Psoas muscle (tissue), 8 donors: Measurements from ENCODE around the gene SLC5A10. TPM values are rescaled to one million over a fixed set of nuclear protein-coding genes. Genes with fewer than 3 reads are reported as not detected.

Experiments used
- ATAC-seq, 4 donors: fragments of 200-7000 bp; cut with Tn5 transposase; one replicate each; pipeline ENCODE4 v1.9.1; 2020; ENCODE audit warnings: moderate library complexity in 3 of 4, mild to moderate bottlenecking in 2 of 4
- DNase-seq, 2 donors: peaks; one replicate each; pipeline ENCODE4 v3.0.0-alpha.2; 2020
- H3K27ac ChIP-seq: fragments of 200-600 bp; one replicate; pipeline ENCODE4 v1.8.0; 2022
- H3K27me3 ChIP-seq, 3 donors: fragments of 200-600 bp in 1 of 3; one replicate each; pipeline versions ENCODE4 v1.6.1 to v1.8.0; 2013 to 2022; ENCODE audit warnings: low read length in 2 of 3, mild to moderate bottlenecking in 2 of 3, moderate library complexity in 1 of 3; ENCODE audit not compliant: insufficient read depth in 3 of 3
- H3K36me3 ChIP-seq, 2 donors: fragments of 200-600 bp in 1 of 2; one replicate each; pipeline versions ENCODE4 v1.6.1 to v1.8.0; 2013 to 2022; ENCODE audit warnings: low read depth in 1 of 2, mild to moderate bottlenecking in 1 of 2, moderate library complexity in 1 of 2; ENCODE audit not compliant: insufficient read depth in 1 of 2
- H3K4me1 ChIP-seq: fragments of 200-600 bp; one replicate; pipeline ENCODE4 v1.8.0; 2022
- H3K4me3 ChIP-seq: fragments of 200-600 bp; one replicate; pipeline ENCODE4 v1.8.0; 2022; ENCODE audit warnings: mild to moderate bottlenecking
- H3K9me3 ChIP-seq: fragments of 200-600 bp; one replicate; pipeline ENCODE4 v1.8.0; 2022
- whole genome bisulfite sequencing, 3 donors: extraction: QIAGEN DNeasy Blood & Tissue Kit; methylation state at CpG; one replicate each; pipeline versions ENCODE4 v1.1.6 to v1.1.7; 2013; 5-methylcytosine and 5-hydroxymethylcytosine counted together
- intact Hi-C, 2 donors: fragments of 100-400 bp; cut with DNase I; formaldehyde crosslinking; loops; one replicate each; pipeline versions ENCODE4 v1.11.0 to v1.14.2; 2022
- polyA plus RNA-seq, 3 donors: library from polyadenylated mRNA; stranded (reverse); fragments of 200-250 nt; gene quantifications; one replicate each; pipeline ENCODE4 v1.2.3, GENCODE V29; 2013
- total RNA-seq, 4 donors: library from RNA; stranded (reverse); fragmentation: NEBNext Ultra II Directional in 2 of 4; extraction: Animal tissue kit (Norgen Biotek cat#: 25700) in 2 of 4; gene quantifications; one replicate each; pipeline versions ENCODE4 v1.2.1 to v1.2.4, GENCODE V29; 2021 to 2023
- TF ChIP-seq, protein P1 (sequence below): fragments of 200-600 bp; IDR thresholded peaks from one replicate; pipeline ENCODE4 v1.8.0; 2022; ENCODE audit warnings: antibody characterized with exemption
- donor health status: healthy with polysubstance abuse.
- donor health status: DM: no; HTN: no; CAD: no; lungs with moderate emphysema.
- donor health status: Bipolar disorder and iron deficiency.
- donor health status: healthy.
- donor health status: DM: yes; HTN: yes; CAD: no.
- donor health status: DM: no; HTN: no; CAD: no.
- donor health status: DM: no; HTN: no; CAD: no.
- donor health status: DM: yes; HTN: yes; CAD: no.

Gene SLC5A10
- total and polyA plus RNA-seq, 7 donors, result 0.03 TPM; not detected in 6

DNA sequence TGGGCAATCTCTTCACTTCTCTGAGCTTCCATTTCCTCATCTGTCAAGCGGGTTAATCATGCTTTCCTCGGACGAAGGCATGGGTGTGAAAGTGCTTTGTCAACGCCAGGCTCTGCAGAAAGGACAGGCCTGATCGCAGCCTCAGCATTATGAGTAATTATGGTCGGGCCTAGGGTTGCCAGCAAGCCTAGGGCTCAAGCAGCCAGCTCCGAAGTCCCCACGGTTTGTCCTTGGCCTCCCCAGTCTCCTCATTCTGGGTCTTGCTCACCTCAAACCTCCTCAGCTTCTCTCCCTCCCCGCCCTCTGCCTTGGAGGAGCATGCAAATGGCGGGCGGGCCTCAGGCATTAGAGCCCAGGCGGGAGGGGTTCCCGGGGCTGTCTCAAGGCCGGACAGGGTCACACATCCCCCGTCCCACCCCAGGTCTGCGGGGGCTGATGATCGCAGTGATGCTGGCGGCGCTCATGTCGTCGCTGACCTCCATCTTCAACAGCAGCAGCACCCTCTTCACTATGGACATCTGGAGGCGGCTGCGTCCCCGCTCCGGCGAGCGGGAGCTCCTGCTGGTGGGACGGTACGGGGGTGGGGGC, 62.8 kb downstream of the SLC5A10 start:
- H3K4me3 ChIP-seq, result no peak overlapping the region
- intact Hi-C loops, result no loop called here
- WGBS, 3 donors, result 74 to 85% (median 80%) methylated on average over 28 to 29 of the region's 29 CpGs
- ATAC-seq (no peak), DNase-seq (peak; percentile 6 to 21)
- TF ChIP-seq, protein P1, sequence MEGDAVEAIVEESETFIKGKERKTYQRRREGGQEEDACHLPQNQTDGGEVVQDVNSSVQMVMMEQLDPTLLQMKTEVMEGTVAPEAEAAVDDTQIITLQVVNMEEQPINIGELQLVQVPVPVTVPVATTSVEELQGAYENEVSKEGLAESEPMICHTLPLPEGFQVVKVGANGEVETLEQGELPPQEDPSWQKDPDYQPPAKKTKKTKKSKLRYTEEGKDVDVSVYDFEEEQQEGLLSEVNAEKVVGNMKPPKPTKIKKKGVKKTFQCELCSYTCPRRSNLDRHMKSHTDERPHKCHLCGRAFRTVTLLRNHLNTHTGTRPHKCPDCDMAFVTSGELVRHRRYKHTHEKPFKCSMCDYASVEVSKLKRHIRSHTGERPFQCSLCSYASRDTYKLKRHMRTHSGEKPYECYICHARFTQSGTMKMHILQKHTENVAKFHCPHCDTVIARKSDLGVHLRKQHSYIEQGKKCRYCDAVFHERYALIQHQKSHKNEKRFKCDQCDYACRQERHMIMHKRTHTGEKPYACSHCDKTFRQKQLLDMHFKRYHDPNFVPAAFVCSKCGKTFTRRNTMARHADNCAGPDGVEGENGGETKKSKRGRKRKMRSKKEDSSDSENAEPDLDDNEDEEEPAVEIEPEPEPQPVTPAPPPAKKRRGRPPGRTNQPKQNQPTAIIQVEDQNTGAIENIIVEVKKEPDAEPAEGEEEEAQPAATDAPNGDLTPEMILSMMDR, result no peak
- no peaks in the 10 kb centered on the region for H3K36me3 ChIP-seq
- no peaks in the 10 kb centered on the region for H3K4me1 ChIP-seq
- no peaks in the 10 kb centered on the region for H3K9me3 ChIP-seq
- no peak overlapping the region for H3K27ac ChIP-seq
- no peaks in the 10 kb centered on the region for H3K27me3 ChIP-seq

DNA sequence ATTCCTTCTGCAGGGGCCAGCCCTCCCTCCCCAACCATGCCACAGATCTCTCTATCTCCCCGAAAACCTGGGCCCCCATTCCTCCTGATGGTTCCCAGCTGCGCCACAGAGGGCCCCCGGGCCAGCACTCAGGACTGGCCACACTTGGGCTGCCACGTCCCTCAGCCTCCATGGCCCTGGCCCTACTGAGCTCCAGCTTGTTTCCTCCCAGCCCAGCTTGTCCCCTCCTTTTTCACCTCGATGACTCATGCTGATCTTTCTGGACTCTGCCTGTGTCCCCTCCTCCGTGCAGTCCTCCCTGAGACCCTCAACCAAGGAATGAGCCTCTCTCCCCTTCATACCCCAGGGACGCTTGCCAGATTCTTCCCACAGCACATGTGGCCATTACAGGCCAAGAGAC, 63.5 kb downstream of the SLC5A10 start:
- WGBS, 3 donors, result 69 to 76% (median 74%) methylated on average over 7 of the region's 7 CpGs
- ATAC-seq (no peak), DNase-seq (peak in 1 of 2 donors; percentile 47)
- no peaks in the 10 kb centered on the region for H3K9me3 ChIP-seq
- no peaks in the 10 kb centered on the region for H3K4me1 ChIP-seq
- H3K36me3 ChIP-seq, result no peaks in the 10 kb centered on the region
- H3K27me3 ChIP-seq, result no peaks in the 10 kb centered on the region
- no peak overlapping the region for H3K27ac ChIP-seq
- no peak overlapping the region for H3K4me3 ChIP-seq
- intact Hi-C loops, result no loop called here
- TF ChIP-seq, protein P1, result no peak

GRCh38 chr17:19016297-19016696, 64.3 kb downstream of the SLC5A10 start:
- no peaks in the 10 kb centered on the region for H3K9me3 ChIP-seq
- DNase-seq, result peak in 1 of 2 donors; percentile 21
- intact Hi-C loops, result no loop called here

DNA sequence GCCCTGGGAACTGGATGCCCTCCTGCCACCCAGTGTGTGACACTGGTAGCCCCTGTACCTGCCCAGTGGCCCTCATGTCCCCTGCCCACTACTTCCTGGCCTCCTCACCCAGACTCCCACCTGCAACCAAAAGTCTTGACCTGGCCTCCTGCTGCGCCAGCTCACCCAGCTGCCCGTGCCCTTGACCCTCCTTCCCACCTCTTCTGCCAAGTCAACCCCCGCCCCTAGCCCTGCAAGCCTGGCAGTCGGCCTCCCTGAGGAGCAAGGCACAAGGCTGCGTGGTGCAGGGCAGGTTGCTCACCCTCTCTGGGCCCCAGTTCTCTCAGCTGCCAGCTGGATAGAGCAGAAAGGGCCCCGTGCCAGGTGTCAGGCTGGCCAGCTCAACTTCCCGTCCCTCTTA, 64.9 kb downstream of the SLC5A10 start:
- ATAC-seq (no peak), DNase-seq (peak; percentile 4 to 46)
- no peak overlapping the region for H3K4me3 ChIP-seq
- no peaks in the 10 kb centered on the region for H3K36me3 ChIP-seq
- no peaks in the 10 kb centered on the region for H3K4me1 ChIP-seq
- intact Hi-C loops, result no loop called here
- 43 to 57% (median 45%) methylated on average over 7 of the region's 7 CpGs for WGBS, 3 donors
- no peaks in the 10 kb centered on the region for H3K9me3 ChIP-seq
- H3K27me3 ChIP-seq, result no peaks in the 10 kb centered on the region
- H3K27ac ChIP-seq, result no peak overlapping the region
- TF ChIP-seq, protein P1, result no peak

More at GRCh38 chr17:19016297-19016696, 64.3 kb downstream of the SLC5A10 start:
- 79 to 89% (median 81%) methylated on average over 8 of the region's 8 CpGs for WGBS, 3 donors
- TF ChIP-seq, protein P1, result no peak
- no peaks in the 10 kb centered on the region for H3K27me3 ChIP-seq
- no peak for ATAC-seq
- H3K36me3 ChIP-seq, result no peaks in the 10 kb centered on the region
- H3K4me1 ChIP-seq, result no peaks in the 10 kb centered on the region
- no peak overlapping the region for H3K27ac ChIP-seq
- no peak overlapping the region for H3K4me3 ChIP-seq

DNA sequence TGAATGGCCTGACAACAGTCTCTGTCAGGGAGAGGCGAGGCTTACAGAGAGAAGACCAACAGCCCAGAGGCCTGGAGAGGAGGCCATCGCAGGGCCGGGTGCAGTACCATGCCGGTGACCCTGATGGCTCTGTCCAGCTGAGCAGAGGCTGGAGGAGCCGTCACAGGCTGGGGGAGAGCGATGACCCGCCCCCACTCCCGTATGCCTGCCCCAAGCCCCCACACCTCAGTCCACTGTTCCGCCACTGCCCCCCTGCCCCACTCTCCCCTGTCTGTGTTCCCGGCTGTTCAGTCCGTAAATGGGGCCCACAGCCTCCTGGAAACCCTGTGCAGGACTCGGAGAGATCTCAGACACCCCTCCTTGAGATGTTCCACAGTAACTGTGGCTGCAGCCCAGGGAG, 65.4 kb downstream of the SLC5A10 start:
- TF ChIP-seq, protein P1, result no peak
- no peak for ATAC-seq
- Histone ChIP-seq H3K27me3 (no peaks in the 10 kb centered on the region), H3K27ac (no peak overlapping the region), H3K36me3 (no peaks in the 10 kb centered on the region), H3K9me3 (no peaks in the 10 kb centered on the region), H3K4me3 (no peak overlapping the region), H3K4me1 (no peaks in the 10 kb centered on the region)
- 67 to 72% (median 69%) methylated on average over 10 to 12 of the region's 12 CpGs for WGBS, 3 donors
- intact Hi-C loops, result no loop called here
- peak in 1 of 2 donors; percentile 28 for DNase-seq
